Measurements from ENCODE around the gene C19orf25. TPM values are rescaled to one million over a fixed set of nuclear protein-coding genes. Genes with fewer than 3 reads are reported as not detected.

Gene C19orf25
- total RNA-seq, 1 donor from 2014 or later: 25.0 TPM

DNA sequence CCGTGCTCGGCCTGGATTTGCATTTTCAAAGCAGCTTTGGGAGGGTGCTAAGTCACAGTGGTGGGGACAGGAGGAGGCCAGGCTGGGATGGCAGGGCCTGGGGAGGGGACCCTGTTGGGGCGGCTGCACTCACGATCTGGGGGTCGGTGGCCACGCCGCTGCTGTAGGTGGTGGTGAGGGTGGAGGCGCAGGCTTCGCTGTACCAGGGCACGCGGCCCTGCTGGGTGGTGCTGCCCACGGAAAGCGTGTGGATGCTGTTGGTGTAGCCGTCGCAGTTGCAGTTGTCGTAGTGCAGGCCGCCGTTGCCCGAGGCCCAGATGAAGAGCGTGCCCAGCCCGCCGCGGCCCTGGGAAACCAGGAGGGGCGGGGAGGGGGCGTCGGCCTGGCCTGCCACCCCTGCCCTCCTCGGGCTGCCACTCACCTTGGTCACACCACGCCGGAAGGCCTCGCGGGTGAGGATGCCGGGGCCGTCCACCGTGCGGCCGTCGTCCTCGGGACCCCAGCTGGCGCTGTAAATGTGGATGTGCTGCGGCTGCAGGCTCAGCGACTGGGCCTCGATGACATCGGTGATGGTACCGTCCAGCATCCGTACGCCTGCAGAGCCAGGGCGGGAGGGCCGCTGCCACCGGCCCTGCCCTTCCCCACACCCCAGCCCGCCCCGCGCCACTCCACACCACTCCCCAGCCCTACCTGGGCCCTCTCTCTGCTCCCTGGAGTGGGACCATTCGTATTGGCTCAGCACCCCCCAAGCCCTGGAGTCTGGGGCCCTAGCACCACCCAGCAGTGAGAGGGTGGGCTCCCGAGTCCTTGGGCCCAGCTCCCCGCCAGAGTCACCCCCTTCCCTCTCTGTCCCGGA lies 7.9 kb upstream of the C19orf25 start:
- no peak for DNase-seq (ENCODE audit: extremely low spot score in 2 of 2)
- Histone ChIP-seq H3K27ac (no peak overlapping the region), H3K4me3 (no peak overlapping the region), H3K36me3 (no peaks in the 10 kb centered on the region), H3K27me3 (no peaks in the 10 kb centered on the region), H3K9me3 (no peaks in the 10 kb centered on the region), H3K4me1 (peaks cover 16% of the 10 kb centered on the region)
- TF ChIP-seq POLR2AphosphoS5 (IDR thresholded peaks at IDR 0.05; ENCODE audit: insufficient read depth in 1 of 2, low read depth in 1 of 2) (no peak), POLR2A (IDR thresholded peaks at IDR 0.05) (no peak)
- TF ChIP-seq, protein P1, sequence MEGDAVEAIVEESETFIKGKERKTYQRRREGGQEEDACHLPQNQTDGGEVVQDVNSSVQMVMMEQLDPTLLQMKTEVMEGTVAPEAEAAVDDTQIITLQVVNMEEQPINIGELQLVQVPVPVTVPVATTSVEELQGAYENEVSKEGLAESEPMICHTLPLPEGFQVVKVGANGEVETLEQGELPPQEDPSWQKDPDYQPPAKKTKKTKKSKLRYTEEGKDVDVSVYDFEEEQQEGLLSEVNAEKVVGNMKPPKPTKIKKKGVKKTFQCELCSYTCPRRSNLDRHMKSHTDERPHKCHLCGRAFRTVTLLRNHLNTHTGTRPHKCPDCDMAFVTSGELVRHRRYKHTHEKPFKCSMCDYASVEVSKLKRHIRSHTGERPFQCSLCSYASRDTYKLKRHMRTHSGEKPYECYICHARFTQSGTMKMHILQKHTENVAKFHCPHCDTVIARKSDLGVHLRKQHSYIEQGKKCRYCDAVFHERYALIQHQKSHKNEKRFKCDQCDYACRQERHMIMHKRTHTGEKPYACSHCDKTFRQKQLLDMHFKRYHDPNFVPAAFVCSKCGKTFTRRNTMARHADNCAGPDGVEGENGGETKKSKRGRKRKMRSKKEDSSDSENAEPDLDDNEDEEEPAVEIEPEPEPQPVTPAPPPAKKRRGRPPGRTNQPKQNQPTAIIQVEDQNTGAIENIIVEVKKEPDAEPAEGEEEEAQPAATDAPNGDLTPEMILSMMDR (IDR thresholded peaks at IDR 0.05): no peak
- intact Hi-C loops (cut with DNase I): no loop called here

DNA sequence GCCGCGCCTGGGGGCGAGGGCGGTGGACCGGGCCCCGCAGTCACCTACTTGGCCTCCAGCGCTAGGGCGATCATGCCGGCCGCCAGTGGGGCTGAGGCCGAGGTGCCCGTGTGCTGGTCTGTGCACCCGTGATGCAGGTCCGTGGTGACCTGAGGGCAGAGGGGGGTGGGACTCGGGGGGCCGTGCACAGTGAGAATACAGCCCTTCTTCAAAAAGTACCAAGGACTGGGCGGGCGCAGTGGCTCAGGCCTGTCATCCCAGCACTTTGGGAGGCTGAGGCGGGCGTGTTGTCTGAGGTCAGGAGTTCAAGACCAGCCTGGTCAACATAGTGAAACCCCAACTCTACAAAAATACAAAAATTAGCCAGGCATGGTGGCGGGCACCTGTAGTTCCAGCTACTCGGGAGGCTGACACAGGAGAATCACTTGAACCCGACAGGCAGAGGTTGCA lies 5.0 kb upstream of the C19orf25 start:
- intact Hi-C loops (cut with DNase I): no loop called here
- no peak overlapping the region for H3K27ac ChIP-seq
- H3K27me3 ChIP-seq: no peaks in the 10 kb centered on the region
- H3K9me3 ChIP-seq: no peaks in the 10 kb centered on the region
- TF ChIP-seq, protein P1 (IDR thresholded peaks at IDR 0.05): no peak
- TF ChIP-seq POLR2AphosphoS5 (IDR thresholded peaks at IDR 0.05; ENCODE audit: insufficient read depth in 1 of 2, low read depth in 1 of 2) (no peak), POLR2A (IDR thresholded peaks at IDR 0.05) (no peak)
- no peak overlapping the region for H3K4me3 ChIP-seq
- DNase-seq (ENCODE audit: extremely low spot score in 2 of 2): no peak
- H3K4me1 ChIP-seq: peaks cover 5% of the 10 kb centered on the region
- no peaks in the 10 kb centered on the region for H3K36me3 ChIP-seq

DNA sequence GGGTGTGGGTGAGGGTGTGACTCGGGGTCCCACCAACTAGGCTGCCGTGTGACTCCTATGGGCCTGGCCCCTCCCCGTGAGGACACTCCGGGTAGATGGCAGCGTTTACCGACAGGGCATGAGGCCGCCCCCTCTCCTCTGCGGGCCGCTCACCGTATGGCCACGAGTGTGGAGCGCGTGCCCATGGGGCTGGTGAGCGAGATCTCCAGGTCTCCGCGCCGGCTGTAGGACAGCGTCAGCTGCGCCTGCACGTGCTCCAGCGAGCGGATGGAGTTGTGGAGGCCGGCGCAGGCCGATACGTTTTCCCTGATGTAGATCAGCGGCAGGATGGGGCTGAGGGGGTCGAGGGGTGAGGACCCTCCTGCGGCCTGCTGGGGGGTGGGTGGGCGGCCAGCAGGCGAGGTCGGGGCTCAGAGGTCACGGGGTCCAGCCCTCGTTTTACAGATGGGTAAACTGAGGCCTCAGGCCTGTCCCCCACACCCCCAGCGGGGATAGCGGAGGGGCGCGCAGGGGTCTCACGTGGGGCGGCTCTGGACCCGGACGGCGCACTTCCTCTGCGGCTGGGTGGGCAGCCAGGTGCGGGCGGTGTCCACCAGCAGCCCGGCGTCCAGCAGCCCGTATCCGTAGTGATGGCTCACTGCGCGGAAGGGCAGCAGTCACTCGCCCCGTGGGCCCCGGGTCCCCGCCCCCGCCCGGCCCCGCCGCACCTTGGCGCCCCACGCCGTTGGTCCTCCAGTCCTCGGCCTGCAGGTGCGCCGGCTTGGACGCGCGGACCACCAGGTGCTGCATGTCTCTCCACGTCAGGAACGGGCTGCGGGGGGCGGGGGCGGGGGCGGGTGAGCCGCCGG lies 4.3 kb upstream of the C19orf25 start:
- DNase-seq (ENCODE audit: extremely low spot score in 2 of 2): no peak
- no peaks in the 10 kb centered on the region for H3K36me3 ChIP-seq
- H3K27ac ChIP-seq: no peak overlapping the region
- no peaks in the 10 kb centered on the region for H3K9me3 ChIP-seq
- H3K4me3 ChIP-seq: no peak overlapping the region
- H3K27me3 ChIP-seq: no peaks in the 10 kb centered on the region
- H3K4me1 ChIP-seq: peaks cover 9% of the 10 kb centered on the region
- TF ChIP-seq POLR2AphosphoS5 (IDR thresholded peaks at IDR 0.05; ENCODE audit: insufficient read depth in 1 of 2, low read depth in 1 of 2): no peak
- TF ChIP-seq POLR2A (IDR thresholded peaks at IDR 0.05): no peak
- TF ChIP-seq, protein P1 (IDR thresholded peaks at IDR 0.05): no peak
- intact Hi-C loops (cut with DNase I): no loop called here

DNA sequence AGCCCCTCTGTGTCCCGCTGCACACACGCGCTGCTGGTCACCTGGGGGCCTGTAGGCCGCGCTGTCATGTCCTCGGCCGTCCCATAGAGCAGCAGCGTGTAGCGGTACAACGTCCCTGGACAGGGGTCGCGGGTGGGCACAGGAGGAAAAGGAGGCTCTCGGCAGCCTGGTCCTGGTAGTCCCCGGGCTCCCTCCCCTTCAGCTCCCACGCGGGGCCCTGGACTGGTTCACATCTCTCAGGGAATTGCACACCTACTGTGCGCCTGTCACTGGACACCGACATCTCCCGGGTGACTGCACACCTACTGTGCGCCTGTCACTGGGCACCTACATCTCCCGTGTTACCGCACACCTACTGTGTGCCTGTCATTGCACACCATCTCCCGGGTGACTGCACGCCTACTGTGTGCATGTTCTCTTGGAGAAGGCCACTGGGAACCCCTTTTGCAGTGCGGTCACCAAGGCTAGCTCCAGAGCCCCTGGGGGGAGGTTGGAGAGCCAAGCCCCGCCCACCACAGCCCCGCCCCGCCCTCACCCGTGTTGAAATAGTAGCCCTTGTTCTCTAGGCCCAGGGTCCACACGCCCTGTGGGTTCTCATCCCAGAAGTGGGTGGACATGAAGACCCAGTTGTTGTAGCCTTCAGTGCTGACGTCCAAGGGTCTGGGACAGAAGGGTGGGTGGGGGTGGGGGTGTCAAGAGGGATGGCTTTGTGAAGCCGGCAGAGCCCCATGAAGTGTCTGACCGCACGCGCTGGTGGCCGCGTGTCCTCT lies 3.5 kb upstream of the C19orf25 start:
- Histone ChIP-seq H3K9me3 (no peaks in the 10 kb centered on the region), H3K27me3 (no peaks in the 10 kb centered on the region), H3K27ac (no peak overlapping the region), H3K36me3 (no peaks in the 10 kb centered on the region), H3K4me3 (no peak overlapping the region), H3K4me1 (peaks cover 17% of the 10 kb centered on the region)
- TF ChIP-seq, protein P1 (IDR thresholded peaks at IDR 0.05): no peak
- TF ChIP-seq POLR2AphosphoS5 (IDR thresholded peaks at IDR 0.05; ENCODE audit: insufficient read depth in 1 of 2, low read depth in 1 of 2): no peak
- TF ChIP-seq POLR2A (IDR thresholded peaks at IDR 0.05): no peak
- DNase-seq (ENCODE audit: extremely low spot score in 2 of 2): no peak
- intact Hi-C loops (cut with DNase I): no loop called here
